ENCODE data around the gene XRCC4.

The XRCC4 gene

GRCh38 chr5:83277953-83278352 is 200.6 kb downstream of the XRCC4 start:
- DNase-seq (ENCODE audit: low spot score): no peak

DNA sequence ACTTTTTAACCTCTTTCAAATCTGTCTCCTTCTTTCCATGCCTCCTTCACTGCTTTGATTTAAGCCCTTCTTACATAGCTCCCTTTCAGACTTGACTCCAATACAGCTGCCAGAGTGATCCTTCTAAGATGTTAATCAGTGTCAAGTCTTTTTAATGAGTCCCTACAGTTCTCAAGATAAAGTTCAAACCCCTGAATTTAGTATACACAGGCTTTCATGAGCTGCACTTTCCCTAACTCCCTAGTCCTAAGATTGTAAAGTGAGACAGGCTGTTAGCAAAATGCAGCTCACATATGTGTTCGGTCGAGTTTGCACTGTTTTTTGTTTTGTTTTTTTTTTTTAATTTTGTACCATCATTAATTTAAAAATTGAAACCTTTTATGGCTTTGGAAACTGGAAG is 203.8 kb downstream of the XRCC4 start:
- no peak for DNase-seq (ENCODE audit: low spot score)

- no peak for DNase-seq (ENCODE audit: low spot score)
Measured at GRCh38 chr5:83281658-83282057, 204.3 kb downstream of the XRCC4 start.

- no peak for DNase-seq (ENCODE audit: low spot score)
Measured at GRCh38 chr5:83283761-83284160, 206.4 kb downstream of the XRCC4 start.

- no peak for DNase-seq (ENCODE audit: low spot score)
Measured at GRCh38 chr5:83285661-83286398, 208.5 kb downstream of the XRCC4 start.

DNA sequence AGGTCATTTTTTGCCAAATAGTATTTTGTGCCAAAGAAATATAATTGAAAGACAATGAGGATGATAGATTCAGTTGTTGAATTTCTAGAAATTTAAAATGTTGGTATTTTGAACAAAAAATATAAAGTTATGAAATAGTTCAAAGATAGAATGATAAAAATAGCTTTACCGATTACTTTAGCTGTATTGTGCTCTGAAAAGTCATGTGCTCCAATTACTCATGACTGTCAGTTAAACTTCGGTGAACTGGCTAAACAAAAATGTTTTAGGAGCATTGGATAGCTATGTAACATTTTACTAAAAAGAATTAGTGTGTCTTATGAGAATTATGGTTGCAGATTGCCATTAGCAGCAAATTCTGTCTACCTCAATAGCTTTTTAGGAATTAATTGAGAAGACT is 216.9 kb downstream of the XRCC4 start:
- no peak for DNase-seq (ENCODE audit: low spot score)

DNA sequence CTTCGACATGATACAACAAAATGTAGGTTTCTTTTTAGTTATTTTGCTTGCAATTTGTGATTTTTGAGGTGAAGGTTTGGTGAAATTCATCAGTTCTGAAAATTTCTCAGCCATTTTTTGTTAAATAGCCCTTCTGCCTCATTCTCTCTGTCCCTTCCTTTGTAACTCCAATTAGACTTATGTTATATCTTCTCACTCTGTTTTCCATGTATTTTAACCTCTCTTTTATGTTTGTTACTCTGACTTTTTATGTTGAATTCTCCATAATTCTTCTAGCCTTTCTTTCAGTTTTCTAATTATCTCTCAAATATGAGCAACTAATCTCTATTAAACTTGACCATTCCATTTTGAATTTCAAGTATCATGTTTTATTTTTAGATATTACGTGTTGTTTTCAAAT is 222.0 kb downstream of the XRCC4 start:
- DNase-seq (ENCODE audit: low spot score): no peak

DNA sequence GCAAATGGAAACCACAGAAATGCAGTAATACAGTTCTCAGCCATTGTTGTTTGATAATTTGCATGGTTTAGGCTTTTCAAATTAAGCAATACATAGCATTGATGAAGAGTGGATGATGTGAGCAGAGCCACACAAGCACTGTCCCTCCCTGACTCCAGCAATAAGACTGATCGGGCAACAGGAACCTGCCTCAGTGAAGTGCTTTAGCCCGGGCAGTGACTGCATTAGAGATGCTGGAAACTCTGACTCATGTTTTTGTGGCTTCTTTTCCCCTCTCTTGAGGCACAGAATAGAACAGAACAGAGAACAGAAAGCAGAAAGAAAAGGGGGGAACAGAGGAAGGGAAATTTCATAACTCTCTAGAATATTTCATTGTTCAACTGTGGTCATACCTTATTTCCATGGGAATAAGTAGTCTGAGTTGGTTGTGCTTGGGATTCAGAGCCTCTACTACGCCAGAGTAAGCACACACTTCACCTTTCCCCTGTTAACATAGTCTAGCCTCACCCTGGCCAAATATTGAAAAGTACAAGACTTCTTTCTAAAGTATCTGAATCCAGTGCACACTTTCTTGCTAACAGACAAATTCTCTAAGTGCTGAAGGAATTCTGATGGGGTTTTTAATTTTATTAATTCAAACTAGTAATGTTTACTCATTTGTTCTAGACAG is 229.4 kb downstream of the XRCC4 start:
- no peak for DNase-seq (ENCODE audit: low spot score)

DNA sequence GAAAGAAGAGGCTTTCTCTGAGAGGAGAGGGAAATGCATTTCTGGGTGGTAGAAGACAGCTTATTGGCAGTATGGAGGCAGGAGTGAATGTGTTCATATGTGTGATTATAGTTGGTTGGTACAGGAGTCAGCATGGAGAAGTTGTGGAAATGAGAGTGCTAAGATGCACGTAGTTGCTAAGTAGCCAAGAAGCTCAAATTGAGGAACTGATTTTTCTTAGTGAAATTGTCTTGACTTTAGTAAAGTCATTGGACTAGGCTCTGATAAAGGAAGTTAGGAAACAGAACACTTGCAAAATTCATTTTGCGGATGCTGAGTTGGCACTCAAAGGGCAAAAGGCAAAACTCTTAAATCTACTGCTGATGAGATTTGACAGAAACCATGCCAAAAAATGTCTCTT is 235.3 kb downstream of the XRCC4 start:
- DNase-seq (ENCODE audit: low spot score): no peak

GRCh38 chr5:83313436-83313835 is 236.1 kb downstream of the XRCC4 start:
- no peak for DNase-seq (ENCODE audit: low spot score)

GRCh38 chr5:83321483-83322055 is 244.2 kb downstream of the XRCC4 start:
- no peak for DNase-seq (ENCODE audit: low spot score)

DNA sequence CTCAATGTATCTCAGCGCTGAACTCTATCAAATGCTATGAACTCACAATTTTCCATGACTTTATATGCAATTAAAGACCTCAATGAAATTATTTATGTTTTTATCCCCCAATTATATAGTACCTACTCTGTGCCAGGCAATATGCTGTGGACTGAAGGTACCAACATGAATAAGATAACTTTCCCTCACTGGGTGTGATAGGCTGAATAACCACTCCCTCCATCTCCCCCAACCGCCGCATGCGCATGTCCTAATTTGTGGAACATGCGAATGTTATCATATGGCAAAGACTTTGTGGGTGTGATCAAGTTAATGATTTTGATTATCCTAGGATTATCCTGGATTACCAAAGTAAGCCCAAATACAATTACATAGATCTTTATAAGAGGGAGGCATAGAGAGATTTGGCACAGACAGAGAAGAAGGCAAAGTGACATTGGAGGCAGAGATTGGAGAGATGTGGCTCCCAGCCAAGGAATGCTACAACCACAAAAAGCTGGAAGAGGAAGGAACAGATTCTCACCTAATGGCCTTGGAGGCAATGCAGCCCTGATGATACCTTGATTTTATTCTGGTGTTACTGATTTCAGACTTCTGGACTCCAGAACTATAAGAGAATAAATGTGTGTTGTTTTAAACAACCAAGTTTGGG is 245.1 kb downstream of the XRCC4 start:
- DNase-seq (ENCODE audit: low spot score): no peak

GRCh38 chr5:83323557-83324180 is 246.3 kb downstream of the XRCC4 start:
- no peak for DNase-seq (ENCODE audit: low spot score)

GRCh38 chr5:83331842-83332241 is 254.5 kb downstream of the XRCC4 start:
- DNase-seq (ENCODE audit: low spot score): no peak

GRCh38 chr5:83337453-83338035 is 260.2 kb downstream of the XRCC4 start:
- DNase-seq (ENCODE audit: low spot score): no peak

DNA sequence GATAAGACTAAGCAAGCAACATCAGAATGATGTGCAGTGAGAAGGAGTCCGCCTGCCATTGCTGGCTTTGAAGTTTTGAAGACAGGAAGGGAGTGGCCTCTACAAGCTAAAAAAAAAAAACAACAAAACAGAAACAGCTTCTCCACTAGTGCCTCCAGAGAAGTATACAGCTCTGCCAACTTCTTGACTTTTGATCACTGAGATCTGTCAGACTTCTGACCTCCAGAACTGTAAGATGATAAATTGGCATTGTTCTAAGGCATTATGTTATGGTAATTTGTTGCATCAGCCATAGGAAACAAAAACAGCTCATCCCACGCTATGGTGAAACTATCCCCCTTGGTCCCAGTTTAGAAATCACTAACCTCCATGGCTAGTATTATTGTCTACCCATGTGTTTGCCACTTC is 263.2 kb downstream of the XRCC4 start:
- DNase-seq (ENCODE audit: low spot score): no peak

DNA sequence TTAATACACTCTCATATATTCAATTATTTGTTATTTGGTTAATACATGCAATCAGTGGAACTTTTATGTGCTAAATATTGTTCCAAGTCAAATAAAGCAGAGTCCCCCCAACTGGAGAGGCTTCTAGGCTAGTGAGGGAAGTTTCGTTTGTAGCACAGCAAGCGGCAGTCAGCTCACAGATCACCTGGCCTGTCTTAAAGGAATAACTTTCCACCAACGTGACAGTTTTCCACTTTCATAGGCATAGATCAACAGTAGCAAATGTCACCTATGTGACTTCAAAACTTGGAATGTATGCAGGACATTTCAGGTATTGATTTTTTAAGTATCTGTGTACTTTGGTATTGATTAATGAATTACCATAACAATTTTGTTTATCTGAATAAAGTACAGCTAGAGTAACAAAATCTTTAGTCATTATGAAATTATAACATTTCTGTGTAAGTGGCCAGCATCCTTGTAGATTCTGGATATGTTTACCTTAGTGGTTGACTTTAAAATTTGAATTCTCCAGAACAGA is 264.5 kb downstream of the XRCC4 start:
- DNase-seq (ENCODE audit: low spot score): no peak

- DNase-seq (ENCODE audit: low spot score): no peak
Measured at GRCh38 chr5:83342465-83342864, 265.1 kb downstream of the XRCC4 start.

DNA sequence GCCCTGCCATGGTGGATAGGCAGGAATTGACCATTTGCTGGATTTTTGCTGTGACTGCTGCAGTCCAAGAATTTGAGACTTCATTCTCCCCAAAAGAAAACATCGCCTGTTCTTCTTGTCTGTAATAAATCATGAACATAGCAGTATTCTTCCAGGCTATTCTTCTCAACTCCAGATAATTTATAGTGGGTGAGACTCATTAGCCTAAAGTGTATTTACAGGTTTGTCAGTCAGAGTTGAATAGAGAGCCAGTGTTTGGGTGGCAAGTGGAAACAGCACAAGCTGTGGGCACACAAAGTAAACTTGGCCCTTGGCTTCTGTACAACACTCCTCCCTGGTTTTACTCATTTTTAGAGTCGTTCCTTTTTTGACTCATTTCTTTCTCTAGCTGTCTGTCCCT is 266.0 kb downstream of the XRCC4 start:
- no peak for DNase-seq (ENCODE audit: low spot score)

DNA sequence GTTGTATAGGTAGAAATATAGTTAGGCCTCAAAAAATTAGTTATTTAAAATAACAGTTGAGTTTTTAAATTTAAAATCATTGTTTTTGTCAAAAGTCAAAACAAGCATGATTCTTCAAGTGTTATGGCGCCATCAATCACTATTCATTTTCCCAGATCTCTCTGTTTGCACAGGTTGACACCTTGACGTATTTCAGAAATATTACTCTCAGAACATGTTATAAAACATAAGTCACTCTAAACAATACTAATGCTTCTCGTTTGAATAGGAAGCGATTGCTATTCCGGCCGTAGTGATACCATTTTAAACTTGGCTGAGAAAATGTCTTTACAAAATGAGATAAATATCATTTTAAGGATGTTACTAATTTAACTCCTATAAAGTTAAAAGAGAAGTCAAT is 268.1 kb downstream of the XRCC4 start:
- no peak for DNase-seq (ENCODE audit: low spot score)

GRCh38 chr5:83348281-83348780 is 271.0 kb downstream of the XRCC4 start:
- DNase-seq (ENCODE audit: low spot score): no peak

DNA sequence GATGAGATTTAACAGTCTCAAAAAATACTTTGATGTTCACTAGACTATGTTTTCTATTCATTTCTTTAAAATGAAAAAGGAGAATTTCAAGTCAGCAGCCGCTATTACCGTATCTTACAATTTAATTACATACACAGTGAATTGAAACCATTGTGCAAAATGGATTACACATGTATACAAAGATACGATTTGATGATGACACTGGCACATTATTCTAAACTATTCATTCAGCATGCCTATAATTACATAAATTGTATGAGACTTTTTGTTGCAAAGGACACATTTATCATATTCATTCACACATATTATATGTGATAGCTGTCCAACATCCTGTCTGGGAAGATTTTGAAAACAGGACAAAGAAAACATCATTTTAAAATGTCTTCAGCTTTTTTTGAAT is 275.9 kb downstream of the XRCC4 start:
- no peak for DNase-seq (ENCODE audit: low spot score)

All from HuH-7 (cell line).